IMR-90 (cell line): ENCODE measurements around the gene IMPG2. TPM values are rescaled to one million over a fixed set of nuclear protein-coding genes. Genes with fewer than 3 reads are reported as not detected.

Experiments
- ATAC-seq: fragments of 200-7000 bp; cut with Tn5 transposase; 2 replicates; pipeline ENCODE4 v1.9.1; 2020; ENCODE audit warnings: low read depth, mild to moderate bottlenecking, moderate library complexity
- BruUV-seq: library from RNA; stranded (reverse); fragments of 400-500 nt; replicated peaks from 2 replicates; lab custom pipeline; 2021; lab: Mats Ljungman, UMichigan
- CTCF ChIA-PET: fragments of 300-600 bp; formaldehyde crosslinking; extraction: SDS; loops from one replicate; lab custom pipeline; 2021; ENCODE audit warnings: antibody characterized with exemption; lab: Yijun Ruan, JAX
- POLR2A ChIA-PET: fragments of 300-600 bp; sonication (Branson Sonifier 250); formaldehyde crosslinking; loops from one replicate; lab custom pipeline; 2022; ENCODE audit warnings: antibody characterized with exemption; ENCODE audit not compliant: unreplicated experiment; lab: Charles Lee
- DNase-seq: peaks from one replicate; pipeline ENCODE4 v3.0.0; 2013
- H2AFZ ChIP-seq: replicated peaks from 2 replicates; pipeline ENCODE3; 2013; ENCODE audit warnings: low read length, mild to moderate bottlenecking; ENCODE audit not compliant: poor library complexity
- H2AK5ac ChIP-seq: 2 replicates; pipeline ENCODE4 v1.6.1; 2013; ENCODE audit warnings: low read depth, low read length, inconsistent platforms
- H2AK9ac ChIP-seq: replicated peaks from 2 replicates; pipeline ENCODE3; 2013; ENCODE audit warnings: mild to moderate bottlenecking, low read depth, low read length, moderate library complexity; ENCODE audit not compliant: poor library complexity
- H2BK120ac ChIP-seq: 2 replicates; pipeline ENCODE4 v1.6.1; 2013; ENCODE audit warnings: low read depth, low read length, inconsistent platforms
- H2BK15ac ChIP-seq: 3 replicates; pipeline ENCODE4 v1.6.1; 2013; ENCODE audit warnings: low read depth, low read length, inconsistent platforms
- H2BK20ac ChIP-seq: 2 replicates; pipeline ENCODE4 v1.6.1; 2013; ENCODE audit warnings: low read depth, mild to moderate bottlenecking, inconsistent platforms, low read length, moderate library complexity
- H2BK5ac ChIP-seq: 2 replicates; pipeline ENCODE4 v1.6.1; 2013; ENCODE audit warnings: mild to moderate bottlenecking, low read depth, low read length, inconsistent platforms; ENCODE audit not compliant: poor library complexity, severe bottlenecking
- H3K14ac ChIP-seq: replicated peaks from 2 replicates; pipeline ENCODE4 v1.6.1; 2013; ENCODE audit warnings: low read depth, low read length, inconsistent platforms
- H3K18ac ChIP-seq: 2 replicates; pipeline ENCODE4 v1.6.1; 2013; ENCODE audit warnings: low read depth, low read length, control low read depth
- H3K23ac ChIP-seq: 2 replicates; pipeline ENCODE4 v1.6.1; 2013; ENCODE audit warnings: low read depth, low read length, inconsistent platforms
- H3K27ac ChIP-seq: 2 replicates; pipeline ENCODE4 v1.5.1; 2013; ENCODE audit warnings: mild to moderate bottlenecking, control low read depth, low read length; ENCODE audit not compliant: insufficient read depth
- H3K27me3 ChIP-seq: 2 replicates; pipeline ENCODE4 v1.6.1; 2013; ENCODE audit warnings: low read length; ENCODE audit not compliant: control insufficient read depth, insufficient read depth
- H3K36me3 ChIP-seq: 2 replicates; pipeline ENCODE4 v1.6.1; 2013; ENCODE audit warnings: low read length, mixed read lengths; ENCODE audit not compliant: control insufficient read depth, insufficient read depth
- H3K4ac ChIP-seq: 2 replicates; pipeline ENCODE4 v1.6.1; 2013; ENCODE audit warnings: low read depth, low read length, inconsistent platforms
- H3K4me1 ChIP-seq: 2 replicates; pipeline ENCODE4 v1.6.1; 2013; ENCODE audit warnings: low read length, mixed read lengths; ENCODE audit not compliant: control insufficient read depth, insufficient read depth
- H3K4me2 ChIP-seq: 2 replicates; pipeline ENCODE4 v1.6.1; 2013; ENCODE audit warnings: low read depth, mild to moderate bottlenecking, control low read depth, low read length, moderate library complexity
- H3K4me3 ChIP-seq: 2 replicates; pipeline ENCODE4 v1.5.1; 2013; ENCODE audit warnings: low read depth, mild to moderate bottlenecking, control low read depth, low read length, moderate library complexity; ENCODE audit not compliant: insufficient read depth
- H3K56ac ChIP-seq: 2 replicates; pipeline ENCODE4 v1.6.1; 2013; ENCODE audit warnings: low read length, inconsistent platforms; ENCODE audit not compliant: insufficient read depth; ENCODE audit errors: extremely low read depth
- H3K79me1 ChIP-seq, 2 experiments: 2 replicates each; pipeline ENCODE4 v1.6.1; 2013; ENCODE audit warnings: low read length in 2 of 2, inconsistent platforms in 1 of 2, low read depth in 1 of 2
- H3K9ac ChIP-seq: 2 replicates; pipeline ENCODE4 v1.6.1; 2013; ENCODE audit warnings: low read depth, low read length, control low read depth
- H3K9me1 ChIP-seq: 2 replicates; pipeline ENCODE4 v1.6.1; 2013; ENCODE audit warnings: low read length, inconsistent platforms; ENCODE audit not compliant: insufficient read depth
- H3K9me3 ChIP-seq: 2 replicates; pipeline ENCODE4 v1.6.1; 2013; ENCODE audit warnings: low read length; ENCODE audit not compliant: control insufficient read depth, insufficient read depth
- H4K20me1 ChIP-seq: 2 replicates; pipeline ENCODE4 v1.6.1; 2013; ENCODE audit warnings: low read length, inconsistent platforms; ENCODE audit not compliant: insufficient read depth
- H4K5ac ChIP-seq: 2 replicates; pipeline ENCODE4 v1.6.1; 2013; ENCODE audit warnings: mild to moderate bottlenecking, low read depth, low read length, control low read depth
- H4K8ac ChIP-seq, 2 experiments: 2 replicates each; pipeline ENCODE4 v1.6.1; 2013; ENCODE audit warnings: low read depth in 2 of 2, low read length in 2 of 2, control low read depth in 1 of 2, inconsistent platforms in 1 of 2
- H4K91ac ChIP-seq: 2 replicates; pipeline ENCODE4 v1.6.1; 2013; ENCODE audit warnings: low read depth, low read length, inconsistent platforms; ENCODE audit not compliant: insufficient read depth
- CHD1 ChIP-seq: IDR thresholded peaks from 2 replicates; pipeline ENCODE4 v1.6.1; 2012; ENCODE audit warnings: low read depth, low read length, improper control_type of control experiment
- MAFK ChIP-seq: IDR thresholded peaks from 2 replicates; pipeline ENCODE4 v1.6.1; 2012; ENCODE audit warnings: low read depth, low read length, improper control_type of control experiment
- NFE2L2 ChIP-seq: fragments of 150-350 bp; IDR thresholded peaks from 2 replicates; pipeline ENCODE4 v1.6.1; 2016; ENCODE audit warnings: low read depth, mild to moderate bottlenecking, low read length
- RFX5 ChIP-seq: IDR thresholded peaks from 2 replicates; pipeline ENCODE4 v1.8.0; 2012; ENCODE audit warnings: low read depth, mild to moderate bottlenecking, low read length, moderate library complexity
- WGBS, 2 experiments: methylation state at CpG; one replicate each; pipeline versions ENCODE4 v1.1.5 to v1.1.7; 2013; ENCODE audit warnings: missing lambda C conversion rate in 2 of 2; ENCODE audit not compliant: insufficient read length in 1 of 2; ENCODE audit errors: extremely low coverage in 2 of 2; 5-methylcytosine and 5-hydroxymethylcytosine counted together
- dilution Hi-C: fragments of 300-500 bp; cut with HindIII; formaldehyde crosslinking; loops from one replicate; pipeline ENCODE4 v1.14.3; 2018; ENCODE audit warnings: low sequenced_read_pairs; ENCODE audit not compliant: unreplicated experiment
- in situ Hi-C: fragments of 300-500 bp; cut with MboI; formaldehyde crosslinking; loops from 3 replicates; pipeline ENCODE4 v1.14.3; 2019; ENCODE audit warnings: low sequenced_read_pairs, inconsistent platforms, mixed read lengths
- intact Hi-C: fragments of 100-400 bp; cut with micrococcal nuclease; formaldehyde crosslinking; loops from 2 replicates; pipeline ENCODE4 v1.10.0; 2022
- polyA plus RNA-seq, 3 experiments: library from polyadenylated mRNA; depleted of rRNA; stranded (reverse); fragments of >200 nt; gene quantifications; 2 replicates each; pipeline ENCODE4 v1.2.3, GENCODE V29; 2012; ENCODE audit warnings: low replicate concordance in 1 of 3
- total RNA-seq: library from RNA; depleted of rRNA; stranded (reverse); fragments of >200 nt; gene quantifications from 2 replicates; pipeline ENCODE4 v1.2.3, GENCODE V29; 2012
- TF ChIP-seq, protein P1 (sequence below): fragments of 150-350 bp; IDR thresholded peaks from 2 replicates; pipeline ENCODE4 v1.6.1; 2016; ENCODE audit warnings: low read depth, mild to moderate bottlenecking, low read length, moderate library complexity, borderline replicate concordance
- TF ChIP-seq, protein P2 (sequence below): fragments of 150-350 bp; IDR thresholded peaks from 2 replicates; pipeline ENCODE4 v1.6.1; 2017; ENCODE audit warnings: mild to moderate bottlenecking, antibody characterized with exemption, low read length, low read depth

IMPG2 gene
- total and polyA plus RNA-seq, 2 of the 4 experiments (the other 2 are of a cell fraction), result 0.10 to 0.18 TPM

DNA sequence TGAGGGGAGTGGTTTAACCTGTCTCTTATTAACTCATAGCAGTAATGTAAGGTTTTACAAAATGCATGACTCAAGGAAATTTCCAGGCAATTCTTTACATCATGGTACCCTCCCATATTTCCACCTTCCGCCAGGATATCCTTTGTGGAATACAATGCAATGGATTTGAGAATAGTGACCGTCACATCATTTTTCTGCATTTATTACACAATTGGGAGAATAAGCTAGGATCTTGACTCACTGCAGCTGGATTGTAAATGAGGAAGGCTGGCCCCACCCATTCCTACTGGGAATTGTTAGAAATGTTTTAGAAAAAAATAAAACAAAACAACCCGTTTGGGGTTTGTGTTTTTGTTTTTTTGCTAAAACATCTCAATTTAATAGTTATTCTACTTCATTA lies 97.4 kb downstream of the IMPG2 start:
- H3K27me3 ChIP-seq, result no peaks in the 10 kb centered on the region; the same call in 1 of the 2 replicates
- dilution Hi-C loops (no loop called here), in situ Hi-C loops (no loop called here), intact Hi-C loops (no loop called here)
- TF ChIP-seq, protein P1, sequence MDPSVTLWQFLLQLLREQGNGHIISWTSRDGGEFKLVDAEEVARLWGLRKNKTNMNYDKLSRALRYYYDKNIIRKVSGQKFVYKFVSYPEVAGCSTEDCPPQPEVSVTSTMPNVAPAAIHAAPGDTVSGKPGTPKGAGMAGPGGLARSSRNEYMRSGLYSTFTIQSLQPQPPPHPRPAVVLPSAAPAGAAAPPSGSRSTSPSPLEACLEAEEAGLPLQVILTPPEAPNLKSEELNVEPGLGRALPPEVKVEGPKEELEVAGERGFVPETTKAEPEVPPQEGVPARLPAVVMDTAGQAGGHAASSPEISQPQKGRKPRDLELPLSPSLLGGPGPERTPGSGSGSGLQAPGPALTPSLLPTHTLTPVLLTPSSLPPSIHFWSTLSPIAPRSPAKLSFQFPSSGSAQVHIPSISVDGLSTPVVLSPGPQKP, result no peak
- TF ChIP-seq RFX5 (no peak), NFE2L2 (no peak), CHD1 (no peak), MAFK (no peak)
- TF ChIP-seq, protein P2, sequence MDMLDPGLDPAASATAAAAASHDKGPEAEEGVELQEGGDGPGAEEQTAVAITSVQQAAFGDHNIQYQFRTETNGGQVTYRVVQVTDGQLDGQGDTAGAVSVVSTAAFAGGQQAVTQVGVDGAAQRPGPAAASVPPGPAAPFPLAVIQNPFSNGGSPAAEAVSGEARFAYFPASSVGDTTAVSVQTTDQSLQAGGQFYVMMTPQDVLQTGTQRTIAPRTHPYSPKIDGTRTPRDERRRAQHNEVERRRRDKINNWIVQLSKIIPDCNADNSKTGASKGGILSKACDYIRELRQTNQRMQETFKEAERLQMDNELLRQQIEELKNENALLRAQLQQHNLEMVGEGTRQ, result no peak
- no peak overlapping the region for H3K23ac ChIP-seq
- ChIA-PET CTCF (no interaction called here), POLR2A (no interaction called here)
- H3K27ac ChIP-seq, result no peak overlapping the region
- no peak overlapping the region for H2AK5ac ChIP-seq
- no peak overlapping the region for H2BK15ac ChIP-seq
- H3K9me1 ChIP-seq, result no peaks in the 10 kb centered on the region
- no peak overlapping the region for H3K4ac ChIP-seq
- no peaks in the 10 kb centered on the region for H3K4me1 ChIP-seq
- H3K4me3 ChIP-seq, result no peak overlapping the region
- H3K36me3 ChIP-seq, result no peaks in the 10 kb centered on the region
- H3K4me2 ChIP-seq, result no peak overlapping the region
- ATAC-seq, result no peak
- H4K20me1 ChIP-seq, result no peaks in the 10 kb centered on the region
- no peak for DNase-seq
- H2AK9ac ChIP-seq, result no peak overlapping the region
- no peak overlapping the region for H3K9ac ChIP-seq
- H2AFZ ChIP-seq, result no peak overlapping the region
- no peak overlapping the region for H2BK5ac ChIP-seq
- H2BK20ac ChIP-seq, result no peak overlapping the region
- no peak overlapping the region for H4K5ac ChIP-seq
- BruUV-seq, result no TSS peak
- no peak overlapping the region for H2BK120ac ChIP-seq
- H3K9me3 ChIP-seq, result peaks cover 6% of the 10 kb centered on the region
- H3K14ac ChIP-seq, result no peak overlapping the region
- H3K18ac ChIP-seq, result no peak overlapping the region
- H4K91ac ChIP-seq, result no peak overlapping the region
- no peaks in the 10 kb centered on the region for H3K79me1 ChIP-seq
- H3K56ac ChIP-seq, result no peak overlapping the region
- no peak overlapping the region for H4K8ac ChIP-seq
- no CpG with 5 or more reads among the region's 3 CpGs for WGBS, 2 experiments
